22Rv1 (cell line): Measurements from ENCODE around the gene TRUB2.
A peak's percentile ranks its signal among the peaks of the same experiment; 100 is the strongest.

Experiments
- CTCF ChIP-seq: fragments of 450-650 bp; IDR thresholded peaks from 2 replicates; pipeline ENCODE4 v1.5.1; 2017; ENCODE audit warnings: mild to moderate bottlenecking
- ZFX ChIP-seq: fragments of 450-650 bp; IDR thresholded peaks from 2 replicates; pipeline ENCODE4 v1.6.1; 2017; ENCODE audit warnings: antibody characterized with exemption, borderline replicate concordance

- peak; percentile 80 for TF ChIP-seq CTCF
- no peak for TF ChIP-seq ZFX
Measured at GRCh38 chr9:128341435-128341849, 19.2 kb upstream of the TRUB2 start.
